Activated CD8-positive, alpha-beta memory T cell treated with anti-CD3 and anti-CD28 coated beads, Interleukin-2, amount 50 U/mL, for 24 hours (primary cell): ENCODE data around the gene RGS9.
"Not testable (repeated sequence)": the region's sequence is repeated elsewhere in the genome, so short reads cannot be mapped to it uniquely, and the experiment has no call there.

ENCODE experiments used
- DNase-seq: peaks from one replicate; pipeline ENCODE4 v3.0.0-alpha.2; 2020; ENCODE audit errors: extremely low read depth

Gene RGS9

GRCh38 chr17:65207448-65207847 is 70.3 kb downstream of the RGS9 start:
- DNase-seq = not testable (repeated sequence)

GRCh38 chr17:65208717-65209116 is 71.5 kb downstream of the RGS9 start:
- DNase-seq = no peak

GRCh38 chr17:65218261-65218660 is 81.1 kb downstream of the RGS9 start:
- DNase-seq = no peak

- DNase-seq = no peak
These were observed 82.0 kb downstream of the RGS9 start for GRCh38 chr17:65219124-65219523.

GRCh38 chr17:65219707-65220106 is 82.5 kb downstream of the RGS9 start:
- no peak for DNase-seq

GRCh38 chr17:65220732-65221131 is 83.6 kb downstream of the RGS9 start:
- DNase-seq = no peak

- DNase-seq = no peak
These were observed 85.1 kb downstream of the RGS9 start for GRCh38 chr17:65222214-65222738.

GRCh38 chr17:65225061-65225460 is 87.9 kb downstream of the RGS9 start:
- DNase-seq = no peak

GRCh38 chr17:65226227-65226626 is 89.1 kb downstream of the RGS9 start:
- DNase-seq = no peak

GRCh38 chr17:65227637-65228036 is 90.5 kb downstream of the RGS9 start:
- DNase-seq = no peak

GRCh38 chr17:65228287-65228686 is 91.1 kb downstream of the RGS9 start:
- DNase-seq = no peak

- DNase-seq = peak; percentile 17
These were observed 91.8 kb downstream of the RGS9 start for GRCh38 chr17:65228734-65229620.

GRCh38 chr17:65229621-65229995 is 92.4 kb downstream of the RGS9 start:
- no peak for DNase-seq

GRCh38 chr17:65230040-65230439 is 92.9 kb downstream of the RGS9 start:
- DNase-seq = no peak

GRCh38 chr17:65231086-65231485 is 93.9 kb downstream of the RGS9 start:
- no peak for DNase-seq

- peak; percentile 37 for DNase-seq
These were observed 94.6 kb downstream of the RGS9 start for GRCh38 chr17:65231662-65232335.

GRCh38 chr17:65235284-65235683 is 98.1 kb downstream of the RGS9 start:
- no peak for DNase-seq

GRCh38 chr17:65236321-65236720 is 99.2 kb downstream of the RGS9 start:
- DNase-seq = no peak

GRCh38 chr17:65243838-65244625 is 106.9 kb downstream of the RGS9 start:
- no peak for DNase-seq

- DNase-seq = no peak
These were observed 109.1 kb downstream of the RGS9 start for GRCh38 chr17:65246252-65246651.

GRCh38 chr17:65249774-65250173 is 112.6 kb downstream of the RGS9 start:
- no peak for DNase-seq

GRCh38 chr17:65254166-65254565 is 117.0 kb downstream of the RGS9 start:
- DNase-seq = no peak
